ENCODE results near the gene CITED1.

DNA sequence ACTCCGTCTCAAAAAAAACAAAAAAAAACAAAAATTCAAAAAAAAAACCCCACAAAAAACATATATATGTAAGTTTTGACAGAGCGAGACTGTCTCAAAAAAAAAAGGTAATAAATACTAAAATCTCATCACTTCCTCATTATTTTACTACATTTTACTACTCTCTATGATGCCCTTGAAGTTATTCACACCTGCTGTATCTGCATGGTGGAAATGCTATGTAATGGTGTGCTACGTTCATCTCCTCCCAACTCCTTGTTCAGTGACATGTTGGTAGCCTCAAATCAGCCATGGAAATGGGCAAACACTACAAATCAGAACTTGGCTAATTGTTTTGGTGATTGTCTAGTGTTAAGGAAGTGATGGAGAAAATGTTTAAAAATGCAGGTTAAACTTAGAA is 40.5 kb downstream of the CITED1 start:
- no peak for TF ChIP-seq EZH2 (optimal IDR thresholded peaks at IDR 0.05; ENCODE audit: low read depth, low read length)
- TF ChIP-seq, protein P1, sequence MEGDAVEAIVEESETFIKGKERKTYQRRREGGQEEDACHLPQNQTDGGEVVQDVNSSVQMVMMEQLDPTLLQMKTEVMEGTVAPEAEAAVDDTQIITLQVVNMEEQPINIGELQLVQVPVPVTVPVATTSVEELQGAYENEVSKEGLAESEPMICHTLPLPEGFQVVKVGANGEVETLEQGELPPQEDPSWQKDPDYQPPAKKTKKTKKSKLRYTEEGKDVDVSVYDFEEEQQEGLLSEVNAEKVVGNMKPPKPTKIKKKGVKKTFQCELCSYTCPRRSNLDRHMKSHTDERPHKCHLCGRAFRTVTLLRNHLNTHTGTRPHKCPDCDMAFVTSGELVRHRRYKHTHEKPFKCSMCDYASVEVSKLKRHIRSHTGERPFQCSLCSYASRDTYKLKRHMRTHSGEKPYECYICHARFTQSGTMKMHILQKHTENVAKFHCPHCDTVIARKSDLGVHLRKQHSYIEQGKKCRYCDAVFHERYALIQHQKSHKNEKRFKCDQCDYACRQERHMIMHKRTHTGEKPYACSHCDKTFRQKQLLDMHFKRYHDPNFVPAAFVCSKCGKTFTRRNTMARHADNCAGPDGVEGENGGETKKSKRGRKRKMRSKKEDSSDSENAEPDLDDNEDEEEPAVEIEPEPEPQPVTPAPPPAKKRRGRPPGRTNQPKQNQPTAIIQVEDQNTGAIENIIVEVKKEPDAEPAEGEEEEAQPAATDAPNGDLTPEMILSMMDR (IDR thresholded peaks at IDR 0.05; ENCODE audit: low read length), result no peak

Data from MM.1S (cell line).